Endodermal cell (in vitro differentiated cells): ENCODE data around the gene C20orf144. TPM values are rescaled to one million over a fixed set of nuclear protein-coding genes. Genes with fewer than 3 reads are reported as not detected.

Experiments used
- DNase-seq: peaks from one replicate; pipeline ENCODE4 v3.0.0-alpha.2; 2017
- H3K27ac ChIP-seq: 2 replicates; pipeline ENCODE4 v1.5.1; 2013; ENCODE audit warnings: mild to moderate bottlenecking, low read depth, low read length, moderate library complexity
- H3K27me3 ChIP-seq: 2 replicates; pipeline ENCODE4 v1.6.1; 2013; ENCODE audit warnings: mild to moderate bottlenecking, low read length, moderate library complexity; ENCODE audit not compliant: insufficient read depth, control insufficient read depth, poor library complexity, severe bottlenecking
- H3K36me3 ChIP-seq: 2 replicates; pipeline ENCODE4 v1.7.0; 2013; ENCODE audit warnings: mild to moderate bottlenecking, low read length, moderate library complexity; ENCODE audit not compliant: control insufficient read depth, insufficient read depth
- H3K4me1 ChIP-seq: one replicate; pipeline ENCODE4 v1.7.0; 2013; ENCODE audit warnings: low read length; ENCODE audit not compliant: control insufficient read depth, insufficient read depth
- H3K4me3 ChIP-seq: 2 replicates; pipeline ENCODE4 v1.5.1; 2013; ENCODE audit warnings: mild to moderate bottlenecking, low read length, moderate library complexity
- H3K9ac ChIP-seq: 2 replicates; pipeline ENCODE4 v1.6.1; 2013; ENCODE audit warnings: mild to moderate bottlenecking, low read length, moderate library complexity; ENCODE audit not compliant: poor library complexity, severe bottlenecking; ENCODE audit errors: extremely low read depth
- H3K9me3 ChIP-seq: 2 replicates; pipeline ENCODE4 v1.6.1; 2013; ENCODE audit warnings: mild to moderate bottlenecking, low read length, moderate library complexity; ENCODE audit not compliant: control insufficient read depth
- H3K27ac Mint-ChIP-seq: 2 replicates; pipeline ENCODE4 v1.8.0; 2020; ENCODE audit warnings: mixed read lengths
- H3K27me3 Mint-ChIP-seq: 2 replicates; pipeline ENCODE4 v1.8.0; 2021; ENCODE audit warnings: mild to moderate bottlenecking, mixed read lengths; ENCODE audit not compliant: insufficient read depth
- H3K36me3 Mint-ChIP-seq: 2 replicates; pipeline ENCODE4 v1.8.0; 2020; ENCODE audit warnings: low read depth, mixed read lengths
- H3K4me1 Mint-ChIP-seq: 2 replicates; pipeline ENCODE4 v1.8.0; 2020; ENCODE audit warnings: mixed read lengths
- H3K4me3 Mint-ChIP-seq: 2 replicates; pipeline ENCODE4 v1.8.0; 2020; ENCODE audit warnings: mild to moderate bottlenecking, moderate library complexity, mixed read lengths
- H3K9me3 Mint-ChIP-seq: 2 replicates; pipeline ENCODE4 v1.8.0; 2020; ENCODE audit warnings: mild to moderate bottlenecking, mixed read lengths
- WGBS, 2 experiments: methylation state at CpG; one replicate each; pipeline versions ENCODE4 v1.1.5 to v1.1.7; 2013; ENCODE audit warnings: missing lambda C conversion rate in 2 of 2, mixed read lengths in 1 of 2; ENCODE audit not compliant: insufficient coverage in 1 of 2, insufficient read length in 1 of 2; 5-methylcytosine and 5-hydroxymethylcytosine counted together
- total RNA-seq, 2 donors: library from RNA; stranded (reverse); fragmentation: NEBNext Ultra II Directional in 1 of 2; extraction: Animal tissue kit (Norgen Biotek cat#: 25700) in 1 of 2; gene quantifications; 2 replicates in 1 of 2; 3 replicates in 1 of 2; pipeline ENCODE4 v1.2.1, GENCODE V29; 2021
- TF ChIP-seq, protein P1 (sequence below): fragments of 200-600 bp; sonication (generic); conservative IDR thresholded peaks from 2 replicates; pipeline ENCODE4 v1.5.0; 2021; ENCODE audit warnings: antibody characterized with exemption, mild to moderate bottlenecking

The C20orf144 gene
- total RNA-seq, 2 donors from 2014 or later, result 0.44 TPM; not detected in 1

DNA sequence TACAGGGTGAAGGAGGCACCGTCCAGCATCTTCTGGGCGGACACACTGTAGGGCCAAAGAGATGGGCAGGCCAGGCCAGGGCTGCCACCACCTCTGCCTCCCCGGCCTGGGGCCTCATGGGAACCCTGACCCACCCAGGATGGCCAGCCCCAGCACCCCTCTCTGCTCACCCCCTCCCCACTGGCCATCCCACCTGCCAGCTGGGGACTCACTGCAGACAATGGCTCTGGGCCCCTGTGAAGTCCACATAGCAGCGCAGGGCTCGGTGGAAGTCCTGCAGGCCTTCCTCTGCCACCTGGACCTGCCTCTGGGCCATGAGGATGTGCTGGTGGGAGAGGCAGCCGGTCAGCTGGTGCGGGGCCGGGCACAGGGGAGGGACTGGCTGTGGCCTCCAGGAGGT, 3.6 kb upstream of the C20orf144 start:
- H3K4me3 ChIP-seq, result no peak overlapping the region

DNA sequence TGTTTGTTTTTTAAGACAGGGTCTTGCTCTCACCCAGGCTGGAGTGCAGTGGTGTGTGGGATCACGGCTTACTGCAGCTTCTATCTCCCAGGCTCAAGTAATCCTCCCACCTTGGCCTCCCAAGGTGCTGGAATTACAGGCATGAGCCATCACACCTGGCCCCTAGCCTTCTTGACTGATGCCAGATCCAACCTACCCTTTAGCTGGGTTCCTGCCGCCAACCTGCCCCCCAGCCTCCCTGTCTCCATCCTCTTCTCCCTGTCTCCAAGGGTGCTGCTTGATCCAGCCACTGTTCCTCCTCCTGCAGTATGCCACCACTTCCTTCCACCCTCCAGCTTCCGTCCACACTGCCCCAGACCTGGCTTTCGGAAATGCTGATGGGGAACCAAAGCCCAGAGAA, 3.2 kb upstream of the C20orf144 start:
- no peak overlapping the region for H3K27ac ChIP-seq
- no peak overlapping the region for H3K4me3 Mint-ChIP-seq
- 93 to 95% methylated on average over 3 to 4 of the region's 4 CpGs for WGBS, 2 experiments
- no peak for DNase-seq
- peaks cover 14% of the 10 kb centered on the region for H3K36me3 Mint-ChIP-seq
- H3K9me3 ChIP-seq, result no peaks in the 10 kb centered on the region
- H3K27ac Mint-ChIP-seq, result peak overlapping the region; percentile 28
- H3K27me3 Mint-ChIP-seq, result no peaks in the 10 kb centered on the region
- no peaks in the 10 kb centered on the region for H3K27me3 ChIP-seq
- H3K9me3 Mint-ChIP-seq, result no peaks in the 10 kb centered on the region
- H3K4me3 ChIP-seq, result no peak overlapping the region
- peaks cover 9% of the 10 kb centered on the region for H3K4me1 Mint-ChIP-seq
- H3K9ac ChIP-seq, result no peak overlapping the region
- peaks cover 6% of the 10 kb centered on the region for H3K36me3 ChIP-seq
- peaks cover 3% of the 10 kb centered on the region for H3K4me1 ChIP-seq
- TF ChIP-seq, protein P1, sequence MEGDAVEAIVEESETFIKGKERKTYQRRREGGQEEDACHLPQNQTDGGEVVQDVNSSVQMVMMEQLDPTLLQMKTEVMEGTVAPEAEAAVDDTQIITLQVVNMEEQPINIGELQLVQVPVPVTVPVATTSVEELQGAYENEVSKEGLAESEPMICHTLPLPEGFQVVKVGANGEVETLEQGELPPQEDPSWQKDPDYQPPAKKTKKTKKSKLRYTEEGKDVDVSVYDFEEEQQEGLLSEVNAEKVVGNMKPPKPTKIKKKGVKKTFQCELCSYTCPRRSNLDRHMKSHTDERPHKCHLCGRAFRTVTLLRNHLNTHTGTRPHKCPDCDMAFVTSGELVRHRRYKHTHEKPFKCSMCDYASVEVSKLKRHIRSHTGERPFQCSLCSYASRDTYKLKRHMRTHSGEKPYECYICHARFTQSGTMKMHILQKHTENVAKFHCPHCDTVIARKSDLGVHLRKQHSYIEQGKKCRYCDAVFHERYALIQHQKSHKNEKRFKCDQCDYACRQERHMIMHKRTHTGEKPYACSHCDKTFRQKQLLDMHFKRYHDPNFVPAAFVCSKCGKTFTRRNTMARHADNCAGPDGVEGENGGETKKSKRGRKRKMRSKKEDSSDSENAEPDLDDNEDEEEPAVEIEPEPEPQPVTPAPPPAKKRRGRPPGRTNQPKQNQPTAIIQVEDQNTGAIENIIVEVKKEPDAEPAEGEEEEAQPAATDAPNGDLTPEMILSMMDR, result no peak

More for the DNA sequence above, 3.6 kb upstream of the C20orf144 start:
- Histone ChIP-seq H3K9me3 (no peaks in the 10 kb centered on the region), H3K27me3 (no peaks in the 10 kb centered on the region), H3K9ac (no peak overlapping the region), H3K27ac (no peak overlapping the region), H3K36me3 (peaks cover 6% of the 10 kb centered on the region), H3K4me1 (peaks cover 3% of the 10 kb centered on the region)
- TF ChIP-seq, protein P1, result no peak
- peaks cover 12% of the 10 kb centered on the region for H3K4me1 Mint-ChIP-seq
- no peaks in the 10 kb centered on the region for H3K9me3 Mint-ChIP-seq
- H3K27me3 Mint-ChIP-seq, result no peaks in the 10 kb centered on the region
- no peak overlapping the region for H3K4me3 Mint-ChIP-seq
- no peak overlapping the region for H3K27ac Mint-ChIP-seq
- H3K36me3 Mint-ChIP-seq, result peaks cover 14% of the 10 kb centered on the region
- WGBS, 2 experiments, result 90 to 96% methylated on average over 4 to 8 of the region's 8 CpGs
- DNase-seq, result peak; percentile 40

DNA sequence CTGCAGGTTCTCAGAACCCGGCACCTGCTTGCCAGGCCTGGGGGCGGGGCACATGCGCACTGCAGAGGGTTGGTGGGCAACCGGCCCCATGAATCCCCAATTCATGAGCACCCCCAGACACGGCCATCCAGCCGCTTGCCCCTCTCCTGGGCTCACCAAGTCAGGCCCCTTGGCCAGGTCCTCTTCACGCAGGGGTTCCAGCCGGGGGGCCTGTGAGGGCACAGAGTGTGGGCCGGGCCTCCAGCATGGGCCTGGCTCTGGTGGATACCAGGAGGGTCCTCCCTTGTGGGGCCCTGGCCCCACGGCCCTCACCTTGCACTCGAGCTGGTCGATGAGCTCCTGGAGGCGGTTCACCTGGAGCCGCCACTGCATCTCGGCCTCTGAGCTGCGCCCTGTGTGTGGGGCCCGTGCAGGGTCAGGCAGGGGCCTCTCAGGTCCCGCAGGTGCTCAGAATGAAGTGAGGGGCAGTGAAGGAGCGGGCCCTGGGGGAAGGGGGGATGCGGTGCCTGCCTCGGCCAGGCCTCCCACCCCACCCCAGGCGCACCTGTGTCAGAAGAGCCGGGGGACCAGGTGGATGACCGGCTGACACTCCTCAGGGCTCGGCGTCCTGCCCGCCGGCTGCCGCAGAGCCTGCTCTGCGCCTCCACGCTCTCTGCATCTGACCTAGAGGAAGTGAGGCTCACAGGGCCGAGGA, 2.6 kb upstream of the C20orf144 start:
- Histone ChIP-seq H3K4me1 (peaks cover 3% of the 10 kb centered on the region), H3K9ac (no peak overlapping the region), H3K9me3 (no peaks in the 10 kb centered on the region), H3K36me3 (peaks cover 6% of the 10 kb centered on the region), H3K27ac (no peak overlapping the region), H3K4me3 (no peak overlapping the region), H3K27me3 (no peaks in the 10 kb centered on the region)
- H3K27ac Mint-ChIP-seq, result peak overlapping the region; percentile 28
- no peak for DNase-seq
- WGBS, 2 experiments, result 94 to 95% methylated on average over 24 to 32 of the region's 32 CpGs
- TF ChIP-seq, protein P1, result no peak
- H3K4me1 Mint-ChIP-seq, result peaks cover 8% of the 10 kb centered on the region
- peaks cover 14% of the 10 kb centered on the region for H3K36me3 Mint-ChIP-seq
- no peak overlapping the region for H3K4me3 Mint-ChIP-seq
- no peaks in the 10 kb centered on the region for H3K27me3 Mint-ChIP-seq
- no peaks in the 10 kb centered on the region for H3K9me3 Mint-ChIP-seq
